GM12865 (cell line): Measurements from ENCODE around the gene STAT5B.

Experiments used
- DNase-seq: peaks from one replicate; pipeline ENCODE4 v3.0.0; 2010; ENCODE audit warnings: low read depth
- H3K4me3 ChIP-seq: 2 replicates; pipeline ENCODE4 v1.5.1; 2011; ENCODE audit warnings: mild to moderate bottlenecking, low read depth, low read length, control low read depth
- TF ChIP-seq, protein P1 (sequence below): IDR thresholded peaks from 2 replicates; pipeline ENCODE4 v1.5.1; 2011; ENCODE audit warnings: low read length, control low read depth, low read depth, inconsistent platforms; ENCODE audit not compliant: insufficient read depth; ENCODE audit errors: missing control alignments

The STAT5B gene

DNA sequence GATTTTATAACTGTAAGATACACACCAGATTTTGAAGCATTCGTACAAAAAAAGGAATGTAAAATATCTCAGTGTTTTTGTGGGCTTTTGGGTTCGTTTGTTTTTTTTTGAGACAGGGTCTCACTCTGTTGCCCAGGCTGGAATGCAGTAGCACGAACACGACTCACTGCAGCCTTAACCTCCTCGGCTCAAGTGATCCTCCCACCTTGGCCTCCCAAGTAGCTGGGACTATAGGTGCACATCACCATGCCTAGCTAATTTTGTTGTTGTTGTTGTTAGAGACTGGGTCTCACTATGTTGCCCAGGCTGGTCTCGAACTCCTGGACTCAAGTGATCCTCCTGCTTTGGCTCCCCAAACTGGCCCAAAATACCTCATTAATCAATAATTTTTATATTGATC lies 15.9 kb downstream of the STAT5B start:
- no peak for DNase-seq
- TF ChIP-seq, protein P1, sequence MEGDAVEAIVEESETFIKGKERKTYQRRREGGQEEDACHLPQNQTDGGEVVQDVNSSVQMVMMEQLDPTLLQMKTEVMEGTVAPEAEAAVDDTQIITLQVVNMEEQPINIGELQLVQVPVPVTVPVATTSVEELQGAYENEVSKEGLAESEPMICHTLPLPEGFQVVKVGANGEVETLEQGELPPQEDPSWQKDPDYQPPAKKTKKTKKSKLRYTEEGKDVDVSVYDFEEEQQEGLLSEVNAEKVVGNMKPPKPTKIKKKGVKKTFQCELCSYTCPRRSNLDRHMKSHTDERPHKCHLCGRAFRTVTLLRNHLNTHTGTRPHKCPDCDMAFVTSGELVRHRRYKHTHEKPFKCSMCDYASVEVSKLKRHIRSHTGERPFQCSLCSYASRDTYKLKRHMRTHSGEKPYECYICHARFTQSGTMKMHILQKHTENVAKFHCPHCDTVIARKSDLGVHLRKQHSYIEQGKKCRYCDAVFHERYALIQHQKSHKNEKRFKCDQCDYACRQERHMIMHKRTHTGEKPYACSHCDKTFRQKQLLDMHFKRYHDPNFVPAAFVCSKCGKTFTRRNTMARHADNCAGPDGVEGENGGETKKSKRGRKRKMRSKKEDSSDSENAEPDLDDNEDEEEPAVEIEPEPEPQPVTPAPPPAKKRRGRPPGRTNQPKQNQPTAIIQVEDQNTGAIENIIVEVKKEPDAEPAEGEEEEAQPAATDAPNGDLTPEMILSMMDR: no peak
- no peak overlapping the region for H3K4me3 ChIP-seq

DNA sequence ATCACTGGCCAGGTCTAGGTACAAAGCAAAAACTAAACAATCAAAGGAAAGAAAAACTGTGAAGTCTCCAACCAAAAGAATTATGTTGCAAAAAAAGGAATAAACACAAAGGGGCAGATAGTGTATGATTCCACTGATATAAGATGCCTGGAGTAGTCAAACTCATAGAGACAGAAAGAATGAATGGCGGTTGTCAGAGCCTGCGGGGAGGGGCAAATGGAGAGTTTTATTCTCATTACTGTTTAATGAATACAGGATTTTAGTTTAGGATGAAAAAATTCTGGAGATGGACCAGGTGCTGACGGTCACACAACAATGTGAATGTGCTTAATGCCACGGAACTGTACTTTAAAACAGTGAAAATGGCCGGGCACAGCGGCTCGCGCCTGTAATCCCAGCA lies 20.7 kb downstream of the STAT5B start:
- no peak overlapping the region for H3K4me3 ChIP-seq
- TF ChIP-seq, protein P1: no peak
- no peak for DNase-seq

DNA sequence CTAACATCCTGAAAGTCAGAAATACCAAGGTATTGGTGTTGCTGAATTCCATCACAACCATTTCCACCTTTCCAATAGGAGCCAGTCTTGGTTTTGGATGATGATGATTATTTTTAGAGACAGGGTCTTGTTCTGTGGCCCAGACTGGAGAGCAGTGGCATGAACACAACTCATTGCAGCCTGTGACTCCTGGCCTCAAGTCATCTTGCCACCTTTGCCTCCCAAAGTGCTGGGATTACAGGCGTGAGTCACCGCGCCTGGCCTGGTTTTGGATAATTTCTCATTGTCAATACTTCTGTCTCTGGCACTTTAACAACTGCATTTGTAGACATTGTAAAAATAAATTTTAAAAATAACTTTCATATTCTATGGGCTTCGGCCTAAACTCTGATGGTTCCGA lies 22.6 kb downstream of the STAT5B start:
- H3K4me3 ChIP-seq: no peak overlapping the region
- DNase-seq: no peak
- TF ChIP-seq, protein P1: no peak

DNA sequence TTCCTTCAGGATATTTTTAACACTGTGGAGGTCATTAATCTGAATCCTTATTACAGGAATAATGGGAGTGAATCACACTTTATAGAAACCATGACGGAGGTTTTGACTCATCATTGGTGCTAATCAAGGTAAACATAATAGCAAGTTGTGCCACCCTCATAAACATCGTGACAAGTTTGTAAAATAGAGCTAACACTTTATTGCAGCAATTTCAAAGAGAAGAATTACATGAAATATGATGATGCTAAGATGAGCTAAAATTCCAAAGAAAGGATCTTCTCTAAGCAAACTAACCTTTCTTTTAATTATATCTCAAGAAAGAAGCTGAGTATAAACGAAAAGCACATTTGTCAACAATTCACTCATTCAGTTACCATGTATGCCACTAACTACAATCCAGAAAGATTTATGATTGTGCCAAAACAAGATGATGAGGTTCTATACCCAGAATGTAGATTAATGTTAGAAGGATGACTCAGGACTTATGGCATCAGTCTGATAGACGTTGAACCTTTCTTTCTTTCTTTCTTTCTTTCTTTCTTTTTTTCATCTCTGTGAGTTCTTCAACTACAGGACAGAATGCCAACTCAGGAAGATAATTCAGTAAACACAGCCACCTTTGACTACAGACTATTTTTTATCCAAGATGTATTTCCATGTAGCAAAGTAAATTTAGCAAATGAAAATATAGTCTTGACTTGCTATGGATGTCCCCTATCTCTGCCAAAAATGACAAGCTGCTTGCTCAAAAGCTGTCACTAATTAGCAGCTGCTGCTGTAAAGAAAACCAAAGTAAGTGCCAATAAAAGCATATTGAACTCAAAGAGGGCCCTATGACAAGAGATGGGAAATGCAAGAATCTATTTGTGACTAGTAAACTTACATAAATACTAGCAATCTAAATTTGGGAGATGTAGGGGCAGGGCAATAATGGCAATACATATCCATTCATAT lies 23.3 kb downstream of the STAT5B start:
- no peak overlapping the region for H3K4me3 ChIP-seq
- TF ChIP-seq, protein P1: no peak
- DNase-seq: no peak

DNA sequence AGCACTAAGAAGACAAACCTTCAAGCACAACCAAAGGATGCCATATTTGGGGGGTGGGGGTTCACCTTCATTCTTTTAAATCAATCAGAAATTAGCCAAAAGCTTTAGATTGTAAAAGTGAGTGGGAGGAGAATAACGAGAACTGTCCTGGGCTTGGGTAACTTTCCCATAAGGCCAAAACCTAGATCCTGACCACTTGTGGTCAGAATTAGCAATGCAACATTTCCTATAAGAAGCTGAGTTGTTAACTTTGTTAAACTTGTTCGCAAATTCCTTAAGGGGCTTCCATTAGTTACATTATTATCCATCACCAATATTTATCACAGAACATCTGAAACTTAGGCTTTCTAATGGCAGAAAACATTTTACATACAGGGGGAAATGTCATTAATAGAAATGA lies 25.1 kb downstream of the STAT5B start:
- TF ChIP-seq, protein P1: no peak
- DNase-seq: no peak
- H3K4me3 ChIP-seq: no peak overlapping the region

DNA sequence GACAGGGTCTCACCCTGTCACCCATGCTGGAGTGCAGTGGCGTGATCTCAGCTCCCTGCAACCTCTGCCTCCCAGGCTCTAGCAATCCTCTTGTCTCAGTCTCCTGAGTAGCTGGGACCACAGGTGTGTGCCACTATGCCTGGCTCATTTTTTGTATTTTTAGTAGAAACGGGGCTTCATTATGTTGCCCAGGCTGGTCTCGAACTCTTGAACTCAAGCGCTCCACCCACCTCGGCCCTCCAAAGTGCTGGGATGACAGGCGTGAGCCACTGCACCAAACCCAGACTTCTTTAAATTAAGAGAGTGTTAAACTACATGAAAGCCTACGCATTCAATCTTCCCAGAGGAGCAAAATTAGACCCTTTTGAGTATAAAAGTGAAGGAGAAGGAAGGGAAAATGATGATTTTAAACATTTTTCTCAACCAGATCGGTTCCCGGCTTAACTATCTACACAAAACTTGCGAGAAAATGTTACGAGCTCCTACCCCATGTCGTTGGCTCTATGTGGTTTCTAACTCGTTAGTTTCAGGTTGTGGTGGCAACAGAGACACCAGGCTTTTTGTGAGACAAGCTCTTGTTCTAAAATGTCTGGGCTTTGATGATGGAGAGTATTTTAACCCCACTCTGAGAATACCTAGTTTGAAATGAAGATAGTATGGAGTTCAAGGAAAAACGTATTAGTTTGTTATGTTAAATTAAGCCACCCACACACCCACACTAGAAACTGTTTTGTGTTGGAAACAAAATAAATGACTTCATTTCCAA lies 26.3 kb downstream of the STAT5B start:
- TF ChIP-seq, protein P1: no peak
- peak; percentile 67 for DNase-seq

More for the DNA sequence above, 26.3 kb downstream of the STAT5B start:
- no peak overlapping the region; the same call in 1 of the 2 replicates for H3K4me3 ChIP-seq
